Measurements from ENCODE around the gene MAPKAPK3.
"Not testable (repeated sequence)": the region's sequence is repeated elsewhere in the genome, so short reads cannot be mapped to it uniquely, and the experiment has no call there.

The MAPKAPK3 gene

GRCh38 chr3:50687127-50687751 lies 70.3 kb downstream of the MAPKAPK3 start:
- no peak for DNase-seq (ENCODE audit: low read depth in 1 of 2, low spot score in 1 of 2)

- no peak for DNase-seq (ENCODE audit: low read depth in 1 of 2, low spot score in 1 of 2)
These were observed 71.0 kb downstream of the MAPKAPK3 start for GRCh38 chr3:50687916-50688315.

- not testable (repeated sequence) for DNase-seq (ENCODE audit: low read depth in 1 of 2, low spot score in 1 of 2)
These were observed 71.7 kb downstream of the MAPKAPK3 start for GRCh38 chr3:50688602-50689001.

GRCh38 chr3:50689558-50689957 lies 72.6 kb downstream of the MAPKAPK3 start:
- no peak for DNase-seq (ENCODE audit: low read depth in 1 of 2, low spot score in 1 of 2)

DNA sequence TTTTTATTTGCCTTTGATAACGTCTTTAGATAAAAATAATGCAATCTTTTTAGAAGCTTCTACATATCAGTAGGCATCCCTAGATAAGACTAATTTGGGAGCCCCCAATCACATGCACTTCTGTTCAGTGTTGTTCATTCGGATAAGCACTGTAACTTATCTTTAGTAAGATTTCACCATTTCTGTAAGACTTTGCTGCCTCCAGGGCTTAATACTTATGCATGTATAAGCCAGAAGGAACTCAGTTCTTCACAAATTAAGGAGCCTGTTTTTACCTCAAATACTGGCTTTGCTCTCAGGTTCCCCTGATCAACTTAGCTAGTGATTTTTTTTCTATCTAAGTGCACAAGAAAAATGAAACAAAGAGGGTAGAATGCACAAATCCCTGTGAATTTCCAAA lies 78.1 kb downstream of the MAPKAPK3 start:
- no peak for DNase-seq (ENCODE audit: low read depth in 1 of 2, low spot score in 1 of 2)

DNA sequence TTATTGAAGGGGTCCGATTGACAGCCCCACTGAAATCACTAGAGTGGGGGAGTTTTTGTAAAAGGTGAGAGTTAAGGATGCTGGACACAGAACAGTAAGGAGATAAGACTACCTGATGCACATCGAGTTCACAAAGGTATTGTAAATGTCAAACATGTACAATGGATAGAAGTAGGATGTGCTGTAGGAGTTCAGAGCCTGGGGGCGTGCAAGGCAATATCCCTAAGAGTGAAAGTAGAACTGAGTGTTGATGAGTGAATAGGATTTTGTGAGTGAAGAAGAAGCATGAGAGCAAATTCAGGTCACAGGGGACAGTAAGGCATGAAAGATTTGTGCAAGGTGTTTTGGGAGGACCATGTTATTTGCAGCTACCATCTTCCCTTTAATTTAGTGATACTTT lies 79.3 kb downstream of the MAPKAPK3 start:
- no peak for DNase-seq (ENCODE audit: low read depth in 1 of 2, low spot score in 1 of 2)

- DNase-seq (ENCODE audit: low read depth in 1 of 2, low spot score in 1 of 2): no peak
These were observed 81.3 kb downstream of the MAPKAPK3 start for GRCh38 chr3:50698269-50698668.

Data from stimulated activated CD4-positive, alpha-beta T cell treated with anti-CD3 and anti-CD28 coated beads, Interleukin-15, amount 100 ng/mL, for 1 hour (primary cell).